AG09319 (cell line): ENCODE measurements around the gene ZBTB20.

Source experiments
- DNase-seq: peaks from one replicate; pipeline ENCODE4 v3.0.0-alpha.2; 2010; ENCODE audit warnings: low read depth; ENCODE audit errors: extremely low read depth
- TF ChIP-seq, protein P1 (sequence below): IDR thresholded peaks from 2 replicates; pipeline ENCODE4 v1.5.1; 2011; ENCODE audit warnings: low read depth, mild to moderate bottlenecking, inconsistent platforms, low read length, moderate library complexity

The ZBTB20 gene

DNA sequence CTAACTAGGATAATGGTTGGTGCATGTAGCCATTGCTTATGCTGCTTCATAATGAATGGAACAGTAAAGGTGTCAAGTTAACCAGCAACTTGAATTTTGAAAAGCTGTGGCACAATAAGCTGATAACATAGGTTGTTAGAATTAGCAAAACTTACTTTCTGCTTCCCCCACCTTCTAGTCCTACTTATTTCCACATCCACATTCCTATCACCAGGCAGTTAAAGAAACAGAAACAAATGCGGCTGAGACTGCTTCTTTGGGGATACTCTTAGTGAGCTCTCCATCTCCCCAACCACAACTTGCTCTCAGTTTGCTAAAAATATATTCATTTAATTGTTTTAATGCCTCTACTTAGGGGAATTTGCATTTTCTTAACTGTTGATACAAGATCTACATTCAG, 638.1 kb downstream of the ZBTB20 start:
- DNase-seq, result no peak
- TF ChIP-seq, protein P1, sequence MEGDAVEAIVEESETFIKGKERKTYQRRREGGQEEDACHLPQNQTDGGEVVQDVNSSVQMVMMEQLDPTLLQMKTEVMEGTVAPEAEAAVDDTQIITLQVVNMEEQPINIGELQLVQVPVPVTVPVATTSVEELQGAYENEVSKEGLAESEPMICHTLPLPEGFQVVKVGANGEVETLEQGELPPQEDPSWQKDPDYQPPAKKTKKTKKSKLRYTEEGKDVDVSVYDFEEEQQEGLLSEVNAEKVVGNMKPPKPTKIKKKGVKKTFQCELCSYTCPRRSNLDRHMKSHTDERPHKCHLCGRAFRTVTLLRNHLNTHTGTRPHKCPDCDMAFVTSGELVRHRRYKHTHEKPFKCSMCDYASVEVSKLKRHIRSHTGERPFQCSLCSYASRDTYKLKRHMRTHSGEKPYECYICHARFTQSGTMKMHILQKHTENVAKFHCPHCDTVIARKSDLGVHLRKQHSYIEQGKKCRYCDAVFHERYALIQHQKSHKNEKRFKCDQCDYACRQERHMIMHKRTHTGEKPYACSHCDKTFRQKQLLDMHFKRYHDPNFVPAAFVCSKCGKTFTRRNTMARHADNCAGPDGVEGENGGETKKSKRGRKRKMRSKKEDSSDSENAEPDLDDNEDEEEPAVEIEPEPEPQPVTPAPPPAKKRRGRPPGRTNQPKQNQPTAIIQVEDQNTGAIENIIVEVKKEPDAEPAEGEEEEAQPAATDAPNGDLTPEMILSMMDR, result no peak

DNA sequence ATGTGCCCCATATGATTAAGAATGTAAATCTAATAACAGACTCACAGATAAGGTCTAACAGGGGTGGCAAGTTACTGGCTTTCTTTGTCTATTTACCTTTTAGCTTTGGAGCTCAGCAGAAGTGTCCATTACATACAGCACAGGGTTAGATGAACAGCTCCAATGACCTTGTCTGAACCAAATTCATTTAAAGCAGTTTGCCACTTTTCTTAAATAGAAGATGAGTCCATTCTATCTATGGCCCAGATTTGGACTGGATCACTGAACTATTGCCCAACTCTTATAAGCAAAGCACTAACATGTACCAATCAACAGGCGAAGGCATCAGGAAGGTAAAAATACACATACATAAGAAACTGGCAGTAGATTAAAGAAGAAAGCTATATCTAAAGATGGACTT, 638.9 kb downstream of the ZBTB20 start:
- TF ChIP-seq, protein P1, result no peak
- DNase-seq, result no peak

DNA sequence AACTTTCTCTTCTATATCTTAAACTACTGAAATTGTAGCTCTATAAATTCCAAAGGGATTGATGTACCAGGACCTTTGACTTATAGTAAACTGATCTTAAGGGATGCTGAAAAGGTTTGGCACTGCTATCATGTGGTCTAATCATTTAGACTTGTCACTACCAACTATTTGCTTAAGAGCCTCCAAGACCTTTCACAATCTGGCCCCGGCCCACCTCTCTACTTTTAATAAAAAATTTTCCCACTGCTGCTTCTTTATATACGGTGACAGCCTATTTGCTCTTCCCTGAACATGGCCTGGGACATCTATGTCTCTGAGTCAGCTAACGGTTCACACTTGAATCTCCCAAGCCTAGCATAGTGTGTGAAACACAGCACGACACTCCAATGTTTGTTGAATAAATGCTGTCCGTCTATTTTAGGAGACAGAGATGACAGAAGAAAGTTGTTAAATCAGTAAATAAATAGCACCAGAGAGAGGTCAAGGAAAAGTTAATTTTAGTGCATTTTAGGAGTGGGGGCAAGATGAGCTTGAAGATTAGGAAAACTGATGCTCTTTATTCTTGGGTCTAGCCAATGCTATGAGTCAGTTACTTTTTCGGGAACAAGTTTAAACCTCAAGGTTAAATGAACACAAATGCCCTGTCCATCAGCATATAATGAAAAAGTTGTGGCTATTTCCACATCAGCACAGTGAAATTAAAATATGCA, 640.3 kb downstream of the ZBTB20 start:
- DNase-seq, result no peak
- TF ChIP-seq, protein P1, result no peak

DNA sequence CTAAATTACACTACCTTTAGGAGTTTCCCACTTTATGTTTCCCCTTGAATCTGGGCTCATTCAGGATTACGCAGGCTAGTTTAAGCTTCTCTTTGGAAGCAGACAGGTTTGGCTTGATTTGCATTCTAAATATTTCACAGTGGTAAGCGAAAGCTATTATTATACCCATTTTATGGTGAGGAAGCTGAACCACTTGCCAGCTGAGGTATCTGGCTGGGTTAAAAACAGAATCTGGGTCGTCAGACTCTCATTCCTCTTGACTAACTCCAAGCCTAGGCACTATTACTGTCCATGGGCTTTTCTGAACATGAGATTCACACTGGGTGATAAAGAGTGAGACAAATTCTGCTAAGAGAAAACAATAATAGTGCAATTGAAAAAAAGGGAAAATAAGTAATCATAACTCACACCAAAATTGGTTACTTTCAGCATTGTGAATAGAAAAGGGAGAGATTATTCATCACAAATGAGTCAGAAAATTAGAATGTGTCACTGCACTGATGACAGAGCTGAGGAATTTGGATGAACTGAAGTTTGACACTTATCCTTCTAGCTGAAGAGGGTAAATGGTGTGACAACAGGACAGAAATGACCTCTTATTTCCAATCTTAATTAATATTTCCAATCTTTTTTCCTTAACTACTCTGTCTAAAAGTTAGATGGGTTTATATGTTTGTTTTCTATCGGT, 642.0 kb downstream of the ZBTB20 start:
- no peak for DNase-seq
- TF ChIP-seq, protein P1, result no peak

DNA sequence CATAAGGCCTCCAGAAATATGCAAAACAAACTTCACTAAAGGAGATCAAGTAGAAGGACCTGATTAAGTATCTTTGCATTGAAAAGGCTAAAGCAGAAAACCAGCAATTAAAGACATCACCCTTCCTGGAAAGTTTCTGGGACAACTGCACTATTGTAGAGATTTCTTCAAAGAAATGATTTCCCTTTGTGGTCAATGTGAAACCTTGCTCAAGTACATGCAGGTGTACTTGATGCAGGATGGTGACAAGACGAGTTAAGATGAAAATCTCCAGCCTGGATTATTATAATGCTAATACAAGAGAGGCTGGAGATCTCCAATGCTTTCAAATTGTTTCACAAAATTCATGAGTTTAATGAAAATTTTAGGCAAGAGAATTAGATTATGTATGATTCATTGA, 644.9 kb downstream of the ZBTB20 start:
- TF ChIP-seq, protein P1, result no peak
- no peak for DNase-seq

DNA sequence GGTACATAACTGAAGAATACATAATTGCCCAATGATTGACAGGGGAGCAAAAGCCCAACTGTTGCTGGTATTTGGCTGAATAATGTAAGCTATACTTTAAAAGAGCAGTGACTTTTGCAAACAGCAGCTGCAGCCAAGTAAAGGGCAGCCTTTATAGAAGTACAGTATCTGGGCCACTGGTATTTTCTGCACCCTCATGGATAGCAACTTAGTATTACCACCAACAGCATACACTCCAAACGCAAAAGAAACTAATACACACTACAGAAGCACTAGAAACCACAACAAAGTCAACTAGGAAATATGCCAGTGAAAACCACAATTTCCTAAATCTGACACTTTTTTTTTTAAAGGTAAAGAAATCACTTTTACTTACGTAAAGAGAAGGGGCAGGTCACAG, 647.1 kb downstream of the ZBTB20 start:
- TF ChIP-seq, protein P1, result no peak
- no peak for DNase-seq
